Measurements from ENCODE around the gene EPHA6. TPM values are rescaled to one million over a fixed set of nuclear protein-coding genes. Genes with fewer than 3 reads are reported as not detected.

Gene EPHA6
- total and polyA plus RNA-seq, 10 of the 15 experiments (the other 5 are each of a cell fraction or from before 2014, with no cell fraction given), result not detected

GRCh38 chr3:97670952-97671351 is 856.6 kb downstream of the EPHA6 start:
- BruUV-seq (replicated peaks), result no TSS peak
- Histone ChIP-seq H3K4me2 (ENCODE audit: control insufficient read depth, insufficient read depth) (no peak overlapping the region), H3K9me3 (replicated peaks; ENCODE audit: control insufficient read depth, insufficient read depth, low read length) (no peaks in the 10 kb centered on the region), H3K4me3 (no peak overlapping the region), H3K4me1 (ENCODE audit: control insufficient read depth, insufficient read depth, low read length) (no peaks in the 10 kb centered on the region), H4K20me1 (ENCODE audit: control insufficient read depth, insufficient read depth) (no peaks in the 10 kb centered on the region), H3K79me2 (ENCODE audit: control insufficient read depth, insufficient read depth, low read length) (no peaks in the 10 kb centered on the region), H2AFZ (ENCODE audit: control insufficient read depth, low read depth, low read length) (no peak overlapping the region), H3K27ac (ENCODE audit: control insufficient read depth, insufficient read depth) (no peak overlapping the region), H3K9ac (ENCODE audit: control insufficient read depth, insufficient read depth, low read length) (no peak overlapping the region), H3K27me3 (replicated peaks in 1 of 2; ENCODE audit: control insufficient read depth in 2 of 2, insufficient read depth in 2 of 2, low read length in 1 of 2) (no peaks in the 10 kb centered on the region), H3K36me3 (ENCODE audit: control insufficient read depth in 2 of 2, insufficient read depth in 2 of 2, low read length in 1 of 2) (no peaks in the 10 kb centered on the region)
- ATAC-seq, result no peak
- FAIRE-seq, result no peak
- in situ Hi-C loops (cut with MboI) (no loop called here), intact Hi-C loops (cut with micrococcal nuclease; ENCODE audit: unreplicated experiment) (no loop called here)
- no peak for DNase-seq (ENCODE audit: low read depth, low spot score)
- ChIA-PET CTCF (interaction anchor here (1.1 kb wide), 1 partner anchor 48 kb away, joined by 3 read pairs; no protein-coding TSS in a partner anchor), POLR2A (no interaction called here), RAD21 (ENCODE audit: unreplicated experiment) (no interaction called here), SMC1A (ENCODE audit: uncharacterized antibody, unreplicated experiment) (no interaction called here)
- no peak for TF ChIP-seq CBX5 (IDR thresholded peaks at IDR 0.05; ENCODE audit: low read depth)
- TF ChIP-seq NKRF (conservative IDR thresholded peaks at IDR 0.05), result no peak
- TF ChIP-seq, protein P1, sequence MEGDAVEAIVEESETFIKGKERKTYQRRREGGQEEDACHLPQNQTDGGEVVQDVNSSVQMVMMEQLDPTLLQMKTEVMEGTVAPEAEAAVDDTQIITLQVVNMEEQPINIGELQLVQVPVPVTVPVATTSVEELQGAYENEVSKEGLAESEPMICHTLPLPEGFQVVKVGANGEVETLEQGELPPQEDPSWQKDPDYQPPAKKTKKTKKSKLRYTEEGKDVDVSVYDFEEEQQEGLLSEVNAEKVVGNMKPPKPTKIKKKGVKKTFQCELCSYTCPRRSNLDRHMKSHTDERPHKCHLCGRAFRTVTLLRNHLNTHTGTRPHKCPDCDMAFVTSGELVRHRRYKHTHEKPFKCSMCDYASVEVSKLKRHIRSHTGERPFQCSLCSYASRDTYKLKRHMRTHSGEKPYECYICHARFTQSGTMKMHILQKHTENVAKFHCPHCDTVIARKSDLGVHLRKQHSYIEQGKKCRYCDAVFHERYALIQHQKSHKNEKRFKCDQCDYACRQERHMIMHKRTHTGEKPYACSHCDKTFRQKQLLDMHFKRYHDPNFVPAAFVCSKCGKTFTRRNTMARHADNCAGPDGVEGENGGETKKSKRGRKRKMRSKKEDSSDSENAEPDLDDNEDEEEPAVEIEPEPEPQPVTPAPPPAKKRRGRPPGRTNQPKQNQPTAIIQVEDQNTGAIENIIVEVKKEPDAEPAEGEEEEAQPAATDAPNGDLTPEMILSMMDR (IDR thresholded peaks at IDR 0.05 in 2 of 3, conservative IDR thresholded peaks at IDR 0.05 in 1 of 3; ENCODE audit: control insufficient read depth in 2 of 3, extremely low read depth in 1 of 3, insufficient read depth in 1 of 3, low read depth in 3 of 3, low read length in 3 of 3), result no peak
- TF ChIP-seq ZNF384 (IDR thresholded peaks at IDR 0.05; ENCODE audit: borderline replicate concordance, low read depth, low read length), result no peak
- no peak for TF ChIP-seq CBX3 (IDR thresholded peaks at IDR 0.05; ENCODE audit: borderline replicate concordance, low read depth)
- no peak for TF ChIP-seq CEBPB (IDR thresholded peaks at IDR 0.05; ENCODE audit: borderline replicate concordance in 1 of 2, low read depth in 2 of 2, low read length in 2 of 2)
- WGBS (ENCODE audit: insufficient coverage, insufficient replicate concordance, low lambda C conversion rate, missing lambda C conversion rate), result 13% methylated on average over 4 of the region's 4 CpGs

Measured in GM12878 (cell line).